OCI-LY7 (cell line): ENCODE results near the gene ITGB2. TPM values are rescaled to one million over a fixed set of nuclear protein-coding genes. Genes with fewer than 3 reads are reported as not detected.

Experiments
- BruUV-seq: library from RNA; stranded (reverse); fragments of 400-500 nt; replicated peaks from 2 replicates; lab custom pipeline; 2021; lab: Mats Ljungman, UMichigan
- CTCF ChIA-PET: fragments of 300-600 bp; sonication (Branson Sonifier 250); formaldehyde crosslinking; loops from one replicate; lab custom pipeline; 2022; ENCODE audit warnings: antibody characterized with exemption; ENCODE audit not compliant: unreplicated experiment; lab: Charles Lee
- POLR2A ChIA-PET: fragments of 300-600 bp; sonication (Branson Sonifier 250); formaldehyde crosslinking; loops from one replicate; lab custom pipeline; 2022; ENCODE audit warnings: antibody characterized with exemption; lab: Charles Lee
- DNase-seq: peaks from one replicate; pipeline ENCODE4 v3.0.0-alpha.2; 2015; ENCODE audit warnings: low spot score
- H2AFZ ChIP-seq: fragments of 200-600 bp; sonication (generic), shearing (Covaris generic); 2 replicates; pipeline ENCODE4 v1.6.1; 2014; ENCODE audit warnings: mild to moderate bottlenecking, antibody characterized with exemption, low read length, moderate library complexity
- H3K27ac ChIP-seq: fragments of 200-600 bp; sonication (generic); 2 replicates; pipeline ENCODE4 v1.5.1; 2014; ENCODE audit warnings: mixed run types, low read depth, mild to moderate bottlenecking, moderate library complexity, low read length, inconsistent platforms; ENCODE audit not compliant: poor library complexity, severe bottlenecking
- H3K36me3 ChIP-seq: fragments of 200-600 bp; sonication (generic); 2 replicates; pipeline ENCODE4 v1.6.1; 2014; ENCODE audit warnings: mild to moderate bottlenecking, antibody characterized with exemption, low read length, moderate library complexity, mixed read lengths; ENCODE audit not compliant: insufficient read depth
- H3K4me1 ChIP-seq: fragments of 200-600 bp; sonication (generic); 2 replicates; pipeline ENCODE4 v1.5.1; 2014; ENCODE audit warnings: mild to moderate bottlenecking, low read length; ENCODE audit not compliant: insufficient read depth, poor library complexity, severe bottlenecking
- H3K4me2 ChIP-seq: fragments of 200-600 bp; sonication (generic); 2 replicates; pipeline ENCODE4 v1.6.1; 2014; ENCODE audit warnings: mild to moderate bottlenecking, low read length
- H3K4me3 ChIP-seq: fragments of 200-600 bp; sonication (generic); 2 replicates; pipeline ENCODE4 v1.5.1; 2014; ENCODE audit warnings: mild to moderate bottlenecking, low read depth, low read length; ENCODE audit not compliant: poor library complexity, severe bottlenecking
- H3K79me2 ChIP-seq: fragments of 200-600 bp; sonication (generic); 2 replicates; pipeline ENCODE4 v1.6.1; 2016; ENCODE audit warnings: low read depth, mild to moderate bottlenecking, low read length, moderate library complexity, mixed read lengths; ENCODE audit not compliant: insufficient read depth
- H3K9me2 ChIP-seq: fragments of 200-600 bp; sonication (generic); 2 replicates; pipeline ENCODE4 v1.6.1; 2016; ENCODE audit warnings: mild to moderate bottlenecking, low read length, mixed read lengths; ENCODE audit not compliant: insufficient read depth
- H3K9me3 ChIP-seq: fragments of 200-600 bp; sonication (generic); 2 replicates; pipeline ENCODE4 v1.6.1; 2014; ENCODE audit warnings: mild to moderate bottlenecking, mixed run types, low read length, mixed read lengths
- H4K20me1 ChIP-seq: fragments of 200-600 bp; sonication (generic); 2 replicates; pipeline ENCODE4 v1.6.1; 2014; ENCODE audit warnings: mild to moderate bottlenecking, antibody characterized with exemption, low read length, moderate library complexity, mixed read lengths; ENCODE audit not compliant: insufficient read depth
- CTCF ChIP-seq: fragments of 200-600 bp; sonication (generic); conservative IDR thresholded peaks from 2 replicates; pipeline ENCODE4 v1.5.1; 2014; ENCODE audit warnings: mild to moderate bottlenecking, antibody characterized with exemption, low read length, moderate library complexity, mixed read lengths
- EZH2phosphoT487 ChIP-seq: fragments of 200-600 bp; sonication (generic); IDR thresholded peaks from 2 replicates; pipeline ENCODE4 v1.6.1; 2018; ENCODE audit warnings: low read depth, borderline replicate concordance, mild to moderate bottlenecking, mixed run types, antibody characterized with exemption, low read length, moderate library complexity, mixed read lengths
- intact Hi-C: fragments of 100-400 bp; cut with micrococcal nuclease; formaldehyde crosslinking; loops from one replicate; pipeline ENCODE4 v1.10.0; 2022; ENCODE audit not compliant: unreplicated experiment
- total RNA-seq, 2 experiments: library from RNA; depleted of rRNA in 1 of 2; stranded (reverse); fragments of >200 nt in 1 of 2; shearing (Covaris generic) in 1 of 2; gene quantifications; 2 replicates each; pipeline ENCODE4 v1.2.3, GENCODE V29; 2014 to 2022

Gene ITGB2
- total RNA-seq, 2 experiments from 2014 or later: 11.6 to 78.9 TPM

GRCh38 chr21:44946254-44947041 lies 25.7 kb upstream of the ITGB2 start:
- Histone ChIP-seq H4K20me1 (peaks cover 3% of the 10 kb centered on the region; the same call in 1 of the 2 replicates), H3K4me3 (no peak overlapping the region), H2AFZ (no peak overlapping the region), H3K36me3 (peaks cover 85% of the 10 kb centered on the region), H3K4me2 (no peak overlapping the region), H3K4me1 (peaks cover 16% of the 10 kb centered on the region), H3K79me2 (peaks cover 18% of the 10 kb centered on the region), H3K9me2 (no peaks in the 10 kb centered on the region), H3K9me3 (no peaks in the 10 kb centered on the region), H3K27ac (no peak overlapping the region)
- no TSS peak for BruUV-seq
- CTCF ChIA-PET: interaction anchor here (0.5 kb wide), 1 partner anchor 123 kb away, joined by 3 read pairs; no protein-coding TSS in a partner anchor
- TF ChIP-seq CTCF (no peak), EZH2phosphoT487 (no peak)
- intact Hi-C loops: no loop called here
- DNase-seq: no peak
- POLR2A ChIA-PET: no interaction called here

- POLR2A ChIA-PET: no interaction called here
- no TSS peak for BruUV-seq
Measured at GRCh38 chr21:44944596-44944995, 23.9 kb upstream of the ITGB2 start.

More at GRCh38 chr21:44944596-44944995, 23.9 kb upstream of the ITGB2 start:
- Histone ChIP-seq H3K9me2 (no peaks in the 10 kb centered on the region), H3K27ac (no peak overlapping the region), H3K36me3 (peaks cover 72% of the 10 kb centered on the region), H3K79me2 (peaks cover 23% of the 10 kb centered on the region), H3K4me2 (no peak overlapping the region), H4K20me1 (peaks cover 16% of the 10 kb centered on the region; the same call in 1 of the 2 replicates), H3K9me3 (no peaks in the 10 kb centered on the region), H3K4me1 (peaks cover 23% of the 10 kb centered on the region), H2AFZ (no peak overlapping the region), H3K4me3 (no peak overlapping the region)
- intact Hi-C loops: no loop called here
- DNase-seq: no peak
- TF ChIP-seq CTCF (no peak), EZH2phosphoT487 (no peak)
- CTCF ChIA-PET: no interaction called here
